Measurements from ENCODE around the gene OR2T1.
"Not testable (repeated sequence)": the region's sequence is repeated elsewhere in the genome, so short reads cannot be mapped to it uniquely, and the experiment has no call there.

OR2T1 gene

GRCh38 chr1:248421384-248421783 lies 18.5 kb downstream of the OR2T1 start:
- H3K27me3 ChIP-seq (ENCODE audit: insufficient read depth, low read length), result no peaks in the 10 kb centered on the region
- TF ChIP-seq EZH2 (IDR thresholded peaks at IDR 0.05; ENCODE audit: borderline replicate concordance, low read length) (no peak), CTCF (IDR thresholded peaks at IDR 0.05; ENCODE audit: low read length) (no peak)
- H4K20me1 ChIP-seq (ENCODE audit: insufficient read depth, low read length), result no peaks in the 10 kb centered on the region
- H3K9me2 ChIP-seq (ENCODE audit: low read depth, low read length), result no peaks in the 10 kb centered on the region
- no peaks in the 10 kb centered on the region for H3K4me1 ChIP-seq (ENCODE audit: insufficient read depth, low read length, severe bottlenecking)
- H3K9me3 ChIP-seq (ENCODE audit: low read length), result peaks cover 4% of the 10 kb centered on the region; the same call in 1 of the 2 replicates
- no peaks in the 10 kb centered on the region for H3F3A ChIP-seq (ENCODE audit: insufficient read depth, low read length)
- H3K36me3 ChIP-seq (ENCODE audit: insufficient read depth, low read length), result no peaks in the 10 kb centered on the region
- H3K9ac ChIP-seq (ENCODE audit: low read length), result no peak overlapping the region
- H3K27ac ChIP-seq (ENCODE audit: low read depth, low read length, poor library complexity, severe bottlenecking), result no peak overlapping the region
- no peak overlapping the region for H3K4me2 ChIP-seq (ENCODE audit: low read length)
- H2AFZ ChIP-seq (ENCODE audit: low read length), result no peak overlapping the region
- no peaks in the 10 kb centered on the region for H3K79me2 ChIP-seq (ENCODE audit: insufficient read depth, low read length)
- no peak overlapping the region for H3K4me3 ChIP-seq (ENCODE audit: low read depth, low read length, poor library complexity, severe bottlenecking)

- H3K9me3 ChIP-seq (ENCODE audit: low read length); H3F3A ChIP-seq (ENCODE audit: insufficient read depth, low read length); H3K4me3 ChIP-seq (ENCODE audit: low read depth, low read length, poor library complexity, severe bottlenecking); H3K27me3 ChIP-seq (ENCODE audit: insufficient read depth, low read length); H4K20me1 ChIP-seq (ENCODE audit: insufficient read depth, low read length); H3K4me2 ChIP-seq (ENCODE audit: low read length); H3K36me3 ChIP-seq (ENCODE audit: insufficient read depth, low read length); H3K4me1 ChIP-seq (ENCODE audit: insufficient read depth, low read length, severe bottlenecking); H3K9me2 ChIP-seq (ENCODE audit: low read depth, low read length); H3K79me2 ChIP-seq (ENCODE audit: insufficient read depth, low read length); H3K27ac ChIP-seq (ENCODE audit: low read depth, low read length, poor library complexity, severe bottlenecking); H2AFZ ChIP-seq (ENCODE audit: low read length); H3K9ac ChIP-seq (ENCODE audit: low read length): not testable (repeated sequence)
Measured at GRCh38 chr1:248427526-248428191, 24.8 kb downstream of the OR2T1 start.

GRCh38 chr1:248428192-248428533 lies 25.3 kb downstream of the OR2T1 start:
- H3K4me3 ChIP-seq (ENCODE audit: low read depth, low read length, poor library complexity, severe bottlenecking); H3K27me3 ChIP-seq (ENCODE audit: insufficient read depth, low read length); H4K20me1 ChIP-seq (ENCODE audit: insufficient read depth, low read length); H3K36me3 ChIP-seq (ENCODE audit: insufficient read depth, low read length); H3K4me2 ChIP-seq (ENCODE audit: low read length); H2AFZ ChIP-seq (ENCODE audit: low read length); H3K9me3 ChIP-seq (ENCODE audit: low read length); H3K9me2 ChIP-seq (ENCODE audit: low read depth, low read length); H3F3A ChIP-seq (ENCODE audit: insufficient read depth, low read length); H3K79me2 ChIP-seq (ENCODE audit: insufficient read depth, low read length); H3K27ac ChIP-seq (ENCODE audit: low read depth, low read length, poor library complexity, severe bottlenecking); H3K9ac ChIP-seq (ENCODE audit: low read length); H3K4me1 ChIP-seq (ENCODE audit: insufficient read depth, low read length, severe bottlenecking): not testable (repeated sequence)

- not testable (repeated sequence) for H3K4me1 ChIP-seq (ENCODE audit: insufficient read depth, low read length, severe bottlenecking); H3K9me2 ChIP-seq (ENCODE audit: low read depth, low read length); H3K4me2 ChIP-seq (ENCODE audit: low read length); H3K9ac ChIP-seq (ENCODE audit: low read length); H2AFZ ChIP-seq (ENCODE audit: low read length); H3K36me3 ChIP-seq (ENCODE audit: insufficient read depth, low read length); H4K20me1 ChIP-seq (ENCODE audit: insufficient read depth, low read length); H3K27me3 ChIP-seq (ENCODE audit: insufficient read depth, low read length); H3K4me3 ChIP-seq (ENCODE audit: low read depth, low read length, poor library complexity, severe bottlenecking); H3K79me2 ChIP-seq (ENCODE audit: insufficient read depth, low read length); H3K27ac ChIP-seq (ENCODE audit: low read depth, low read length, poor library complexity, severe bottlenecking); H3F3A ChIP-seq (ENCODE audit: insufficient read depth, low read length); H3K9me3 ChIP-seq (ENCODE audit: low read length)
Measured at GRCh38 chr1:248431683-248432082, 28.8 kb downstream of the OR2T1 start.

- H3K27ac ChIP-seq (ENCODE audit: low read depth, low read length, poor library complexity, severe bottlenecking); H3K4me3 ChIP-seq (ENCODE audit: low read depth, low read length, poor library complexity, severe bottlenecking); H3K27me3 ChIP-seq (ENCODE audit: insufficient read depth, low read length); H4K20me1 ChIP-seq (ENCODE audit: insufficient read depth, low read length); H3K79me2 ChIP-seq (ENCODE audit: insufficient read depth, low read length); H3K9me2 ChIP-seq (ENCODE audit: low read depth, low read length); H2AFZ ChIP-seq (ENCODE audit: low read length); H3K9ac ChIP-seq (ENCODE audit: low read length); H3F3A ChIP-seq (ENCODE audit: insufficient read depth, low read length); H3K9me3 ChIP-seq (ENCODE audit: low read length); H3K36me3 ChIP-seq (ENCODE audit: insufficient read depth, low read length); H3K4me1 ChIP-seq (ENCODE audit: insufficient read depth, low read length, severe bottlenecking); H3K4me2 ChIP-seq (ENCODE audit: low read length): not testable (repeated sequence)
Measured at GRCh38 chr1:248432201-248432600, 29.4 kb downstream of the OR2T1 start.

GRCh38 chr1:248433811-248434415 lies 31.1 kb downstream of the OR2T1 start:
- not testable (repeated sequence) for H3K27ac ChIP-seq (ENCODE audit: low read depth, low read length, poor library complexity, severe bottlenecking); H3K4me1 ChIP-seq (ENCODE audit: insufficient read depth, low read length, severe bottlenecking); H4K20me1 ChIP-seq (ENCODE audit: insufficient read depth, low read length); H3K4me2 ChIP-seq (ENCODE audit: low read length); H3K9me3 ChIP-seq (ENCODE audit: low read length); H3K9me2 ChIP-seq (ENCODE audit: low read depth, low read length); H3K36me3 ChIP-seq (ENCODE audit: insufficient read depth, low read length); H3F3A ChIP-seq (ENCODE audit: insufficient read depth, low read length); H3K79me2 ChIP-seq (ENCODE audit: insufficient read depth, low read length); H3K9ac ChIP-seq (ENCODE audit: low read length); H3K4me3 ChIP-seq (ENCODE audit: low read depth, low read length, poor library complexity, severe bottlenecking); H3K27me3 ChIP-seq (ENCODE audit: insufficient read depth, low read length); H2AFZ ChIP-seq (ENCODE audit: low read length)

GRCh38 chr1:248434913-248435312 lies 32.1 kb downstream of the OR2T1 start:
- H3K4me1 ChIP-seq (ENCODE audit: insufficient read depth, low read length, severe bottlenecking); H2AFZ ChIP-seq (ENCODE audit: low read length); H3F3A ChIP-seq (ENCODE audit: insufficient read depth, low read length); H3K4me2 ChIP-seq (ENCODE audit: low read length); H3K4me3 ChIP-seq (ENCODE audit: low read depth, low read length, poor library complexity, severe bottlenecking); H3K79me2 ChIP-seq (ENCODE audit: insufficient read depth, low read length); H3K9ac ChIP-seq (ENCODE audit: low read length); H3K27me3 ChIP-seq (ENCODE audit: insufficient read depth, low read length); H3K9me2 ChIP-seq (ENCODE audit: low read depth, low read length); H3K9me3 ChIP-seq (ENCODE audit: low read length); H4K20me1 ChIP-seq (ENCODE audit: insufficient read depth, low read length); H3K36me3 ChIP-seq (ENCODE audit: insufficient read depth, low read length); H3K27ac ChIP-seq (ENCODE audit: low read depth, low read length, poor library complexity, severe bottlenecking): not testable (repeated sequence)

All from OCI-LY1 (cell line).